NCI-H187 (cell line): Measurements from ENCODE around the gene FAM20B.

Experiments
- DNase-seq, 2 experiments: peaks; one replicate each; lab custom pipeline; 2025; lab: John Stamatoyannopoulos, UW

The FAM20B gene

DNA sequence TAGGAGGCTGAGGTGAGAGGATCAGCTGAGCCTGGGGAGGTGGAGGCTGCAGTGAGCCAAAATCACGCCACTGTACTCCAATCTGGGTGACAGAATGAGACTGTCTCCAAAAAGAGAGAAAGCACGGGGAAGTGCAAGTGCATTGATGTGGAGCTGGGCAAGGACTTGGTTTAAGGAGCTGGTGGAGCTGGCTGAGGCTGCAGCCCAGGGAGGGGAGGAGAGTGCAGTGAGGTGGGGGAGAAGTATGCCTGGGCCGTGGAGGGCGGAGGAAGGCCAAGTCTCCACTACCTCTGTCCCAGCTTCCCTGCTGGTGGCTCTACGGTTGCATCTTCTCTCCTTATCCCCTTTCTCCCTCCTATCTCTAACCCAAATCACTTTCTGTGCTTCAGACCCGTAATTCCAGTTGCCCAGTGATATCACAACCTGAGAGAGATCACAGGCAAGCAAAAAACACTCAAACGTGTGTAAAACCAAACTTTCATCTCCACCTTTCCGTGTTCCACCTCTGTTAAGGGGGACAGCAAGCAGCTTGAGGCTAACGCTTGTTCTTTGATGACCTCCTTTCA is 67.3 kb downstream of the FAM20B start:
- DNase-seq, result no peak

DNA sequence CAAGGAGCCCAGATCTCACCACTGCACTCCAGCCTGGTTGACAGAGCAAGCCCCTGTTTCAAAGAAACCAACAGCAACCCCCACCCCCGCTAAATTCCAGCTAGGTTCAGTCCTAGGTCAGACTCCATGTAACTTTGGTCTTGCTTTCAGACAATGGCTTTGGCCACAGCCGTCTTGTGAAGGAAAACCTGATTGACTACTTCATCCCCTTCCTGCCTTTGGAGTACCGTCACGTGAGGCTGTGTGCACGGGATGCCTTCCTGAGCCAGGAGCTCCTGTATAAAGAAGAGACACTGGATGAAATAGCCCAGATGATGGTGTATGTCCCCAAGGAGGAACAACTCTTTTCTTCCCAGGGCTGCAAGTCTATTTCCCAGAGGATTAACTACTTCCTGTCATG is 69.1 kb downstream of the FAM20B start:
- no peak for DNase-seq

DNA sequence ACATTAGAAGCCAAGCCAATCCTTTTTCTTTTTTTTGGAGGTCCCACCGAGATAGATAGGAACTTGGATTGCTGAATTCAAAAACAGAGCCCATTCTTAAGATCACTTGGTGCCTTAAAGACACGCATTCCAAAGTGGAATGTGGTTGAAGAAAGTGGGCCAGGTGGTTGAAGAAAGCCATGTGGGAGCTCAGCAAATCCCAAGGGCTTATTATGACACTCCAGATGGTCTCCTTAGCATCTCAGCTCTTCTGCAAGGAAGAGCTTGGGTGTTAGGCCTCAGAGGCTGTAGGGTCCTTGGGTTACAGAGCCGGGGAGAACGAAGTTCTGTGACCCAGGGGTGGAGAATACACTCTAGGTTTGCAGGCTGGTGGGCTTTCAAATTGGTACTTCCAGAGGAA is 69.7 kb downstream of the FAM20B start:
- DNase-seq, result no peak

DNA sequence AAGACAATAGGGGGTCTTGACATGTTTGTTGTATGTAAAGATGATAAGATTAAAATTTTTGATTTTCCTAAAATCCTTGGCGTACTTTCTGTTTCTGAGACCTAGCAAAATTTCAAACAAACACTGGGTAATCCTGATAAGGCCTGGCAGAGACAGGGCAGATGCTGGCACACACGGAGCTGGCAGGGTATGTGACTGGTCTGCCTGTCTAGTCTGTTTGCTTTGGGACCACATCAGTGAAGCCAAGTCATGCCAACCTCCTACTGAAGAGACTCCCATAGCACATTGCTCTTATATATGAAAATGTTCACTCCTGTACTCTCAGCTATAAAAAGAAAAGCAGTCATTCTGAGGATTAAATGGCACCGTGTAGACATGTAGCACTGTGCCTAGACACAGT is 70.2 kb downstream of the FAM20B start:
- no peak for DNase-seq

DNA sequence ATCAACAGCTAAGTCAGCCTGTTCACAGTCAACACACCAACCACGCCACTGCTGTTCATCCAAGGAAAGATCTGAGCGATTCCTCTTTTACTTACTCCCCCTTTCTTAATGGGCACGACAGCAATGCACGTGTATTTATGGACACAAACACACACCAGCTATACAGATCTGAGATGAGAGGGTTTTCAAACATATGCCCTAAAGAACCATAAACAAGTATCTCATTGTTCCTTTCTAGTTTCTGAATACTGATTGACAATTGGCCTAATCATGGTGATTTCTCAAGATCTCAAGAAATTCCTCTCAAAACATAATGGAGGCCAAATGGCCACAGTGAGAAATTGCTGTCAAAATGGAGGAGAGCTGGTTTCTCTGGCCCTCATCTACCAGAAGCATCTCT is 74.2 kb downstream of the FAM20B start:
- no peak for DNase-seq

DNA sequence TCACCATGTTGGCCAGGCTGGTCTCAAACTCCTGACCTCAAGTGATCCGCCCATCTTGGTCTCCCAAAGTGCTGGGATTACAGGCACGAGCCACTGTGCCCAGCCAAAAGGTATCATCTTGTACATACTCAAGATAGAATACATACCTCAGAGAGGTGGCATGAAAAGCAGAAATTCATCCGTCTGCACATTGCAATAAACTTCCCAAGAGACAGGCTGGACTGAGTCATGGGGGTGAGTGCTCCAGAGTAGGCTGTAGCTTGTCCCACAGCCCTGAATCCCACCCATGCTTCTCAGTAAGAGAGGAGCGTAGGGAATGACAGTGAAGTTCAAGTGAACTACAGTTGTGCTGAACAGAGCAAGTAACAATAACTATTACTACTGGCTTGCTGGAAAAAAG is 75.9 kb downstream of the FAM20B start:
- DNase-seq, result no peak

DNA sequence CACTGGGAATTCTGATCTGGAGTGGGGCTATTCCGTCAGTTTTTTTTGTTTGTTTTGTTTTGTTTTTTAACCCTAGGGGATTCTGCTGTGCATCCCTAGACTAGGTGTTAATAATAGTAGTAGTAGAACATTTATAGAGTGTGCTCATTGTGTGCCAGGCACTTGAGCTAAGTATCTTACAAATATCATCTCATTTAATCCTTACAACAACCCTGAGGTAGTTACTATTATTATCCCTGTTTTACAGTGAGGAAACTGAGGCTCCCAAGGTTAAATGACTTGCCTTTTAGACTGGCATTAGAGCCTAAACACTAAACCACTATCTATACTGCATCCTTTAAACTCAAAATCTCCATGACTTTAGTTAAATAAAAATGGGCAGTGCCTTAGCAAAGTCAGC is 78.3 kb downstream of the FAM20B start:
- no peak for DNase-seq

DNA sequence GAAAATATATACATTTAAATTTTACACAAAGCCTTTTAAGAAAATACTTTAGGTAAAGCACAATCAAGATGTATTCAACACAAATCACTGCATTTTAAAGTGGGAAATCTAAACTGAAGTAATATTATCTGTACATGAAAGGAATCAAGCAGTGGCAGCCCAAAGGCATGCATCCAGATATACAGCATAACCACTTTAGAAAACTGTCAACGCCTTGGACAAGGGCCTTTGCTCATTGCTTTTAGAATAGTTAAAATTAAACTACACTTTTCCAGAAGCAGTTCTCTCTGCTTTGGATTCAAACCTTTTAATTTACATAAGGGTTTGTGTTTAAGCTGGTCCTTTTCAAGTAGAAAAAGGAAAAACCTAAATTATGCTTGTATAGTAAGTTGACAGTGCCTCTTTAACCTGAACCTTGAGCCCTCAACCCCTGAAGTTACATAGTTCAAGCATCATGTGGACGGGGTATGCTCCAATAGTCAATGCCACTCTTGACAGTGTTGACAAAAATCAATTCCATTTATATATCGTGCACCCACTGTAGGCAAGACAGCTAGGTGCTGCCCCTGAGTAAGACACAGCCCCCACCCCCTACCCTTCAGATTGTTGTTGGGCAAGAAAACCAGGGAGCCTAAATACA is 79.0 kb downstream of the FAM20B start:
- no peak for DNase-seq

DNA sequence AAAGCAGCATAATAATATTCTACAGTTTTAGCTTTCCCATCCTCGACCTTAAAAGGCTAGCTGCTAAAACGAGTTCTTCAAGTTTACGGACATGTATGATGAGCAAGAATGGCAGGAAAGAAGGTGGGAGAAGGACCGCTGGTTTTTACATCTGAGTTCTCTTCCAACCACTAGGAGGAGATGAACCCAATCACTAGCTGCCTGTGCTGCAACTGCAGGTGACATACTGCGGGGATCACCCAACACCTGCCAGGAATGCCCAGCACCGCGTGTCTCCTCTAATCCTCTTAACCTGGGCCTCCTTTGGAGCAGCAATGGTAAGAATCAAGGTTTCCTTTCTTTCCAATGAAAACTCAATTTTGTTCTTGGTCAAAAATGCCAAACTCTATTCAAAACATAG is 79.7 kb downstream of the FAM20B start:
- no peak for DNase-seq

DNA sequence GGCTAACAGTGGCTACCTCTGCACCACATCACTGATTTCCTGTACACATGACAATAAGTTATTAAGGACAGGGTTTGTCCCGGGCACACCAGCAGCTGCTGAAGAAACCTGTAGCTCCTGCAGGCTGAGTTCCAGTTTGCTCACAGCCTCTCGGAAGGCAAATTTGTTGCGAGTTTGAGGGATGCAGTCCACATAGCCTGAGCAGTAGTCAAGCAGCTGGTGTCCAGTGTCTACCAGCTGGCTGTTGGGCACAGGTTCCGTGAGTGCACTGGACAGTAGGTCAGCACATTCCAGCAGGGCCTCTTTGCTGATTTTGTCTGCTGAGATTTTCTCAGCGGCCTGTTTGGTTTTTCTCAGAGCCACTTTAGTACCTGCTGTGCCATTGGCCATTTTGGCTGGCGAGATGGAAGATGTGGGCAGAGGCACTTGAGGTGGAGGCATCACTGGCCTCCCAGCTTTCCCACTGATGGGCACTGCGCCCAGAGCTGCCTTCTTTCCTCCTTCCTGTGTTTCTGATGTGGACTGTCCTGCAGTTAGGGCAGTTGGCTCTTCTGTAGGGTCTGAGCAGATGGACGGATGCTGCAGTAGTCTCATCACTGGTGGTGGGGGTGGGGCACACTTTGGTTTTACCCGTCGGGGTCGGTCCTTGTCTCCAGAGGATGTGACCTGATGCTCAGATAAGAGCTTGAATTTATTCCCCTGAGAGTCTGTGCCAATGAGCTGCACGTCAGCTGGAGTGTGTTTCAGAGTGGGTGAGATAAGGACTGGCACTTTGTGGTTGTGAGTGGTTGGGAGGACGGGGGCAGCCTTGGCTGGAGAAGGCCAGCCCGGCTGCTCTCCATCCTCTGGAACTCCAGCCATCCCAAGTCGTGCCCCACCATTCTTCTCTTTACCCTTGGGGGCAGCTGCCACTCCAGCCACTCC is 82.3 kb downstream of the FAM20B start:
- no peak for DNase-seq

DNA sequence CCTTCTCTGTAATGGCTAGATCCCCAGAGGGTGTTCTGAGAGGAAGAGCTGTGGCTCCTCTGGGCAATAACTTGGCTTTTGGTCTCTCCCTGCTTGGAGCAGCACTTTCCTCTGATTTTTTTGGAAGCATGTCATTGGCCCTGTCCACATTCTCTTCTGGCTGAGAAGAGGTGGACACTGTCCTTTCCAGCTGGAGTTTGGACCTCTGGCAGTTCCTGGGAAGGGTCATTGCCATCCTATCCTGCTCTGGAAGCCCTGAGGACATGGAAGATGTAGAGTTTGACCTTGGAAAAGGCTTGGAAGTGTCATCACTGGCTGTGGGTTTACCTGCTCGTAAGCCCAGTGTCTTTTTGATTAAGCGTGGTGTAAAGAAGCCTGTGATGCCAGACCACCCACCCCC is 83.0 kb downstream of the FAM20B start:
- no peak for DNase-seq

DNA sequence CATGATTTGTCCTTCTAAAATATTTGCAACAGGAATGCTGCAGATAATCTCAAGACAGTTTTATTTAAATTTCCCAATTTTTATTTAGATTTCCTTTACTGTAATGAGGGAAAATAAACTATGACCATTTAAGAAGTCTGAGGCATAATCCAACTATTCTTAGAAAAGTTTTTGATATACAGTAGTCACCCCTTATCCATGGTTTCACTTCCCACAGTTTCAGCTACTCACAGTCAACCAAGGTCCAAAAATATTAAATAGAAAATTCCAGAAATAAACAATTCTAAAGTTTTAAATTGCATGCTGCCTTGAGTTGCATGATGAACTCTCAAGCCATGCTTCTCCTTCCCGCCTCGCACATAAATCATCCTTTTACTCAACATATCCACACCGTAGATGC is 89.5 kb downstream of the FAM20B start:
- no peak for DNase-seq

DNA sequence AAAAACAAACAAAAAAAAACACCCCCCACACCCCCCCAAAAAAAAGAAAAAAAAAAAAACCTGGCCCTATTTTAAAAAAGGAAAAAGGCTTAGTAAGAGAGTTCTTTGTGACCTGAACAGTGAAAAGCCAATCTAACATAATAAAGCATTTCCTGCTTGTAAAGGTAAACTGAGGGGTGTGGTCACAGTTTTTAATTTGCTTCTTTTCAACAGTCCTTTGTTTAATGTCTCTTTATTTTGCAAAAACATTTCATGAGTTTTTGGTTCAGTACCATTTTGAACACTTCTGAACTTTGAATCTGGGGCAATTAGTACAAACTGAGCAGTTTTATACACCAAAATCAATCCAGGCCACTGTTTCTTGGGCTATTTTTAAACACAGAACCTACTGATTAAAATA is 93.8 kb downstream of the FAM20B start:
- no peak for DNase-seq

DNA sequence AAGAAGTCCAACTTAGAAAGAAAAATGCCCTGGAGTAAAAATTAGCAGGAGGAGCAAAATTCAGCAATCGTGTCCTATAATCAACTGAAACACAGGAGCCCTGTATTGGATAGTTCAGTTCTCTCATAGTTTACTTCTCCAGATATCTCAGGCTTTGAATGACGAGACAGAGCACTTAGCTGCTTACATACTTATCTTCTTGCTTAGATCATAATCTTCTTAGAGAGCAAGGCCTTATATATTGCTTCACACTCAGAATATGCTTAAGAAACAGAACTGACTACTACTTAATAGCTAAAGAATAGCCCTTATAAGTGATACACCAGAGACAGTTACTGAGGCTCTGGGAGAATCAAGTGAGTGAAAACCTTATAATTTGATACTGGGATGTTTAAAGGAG is 95.0 kb downstream of the FAM20B start:
- no peak for DNase-seq

DNA sequence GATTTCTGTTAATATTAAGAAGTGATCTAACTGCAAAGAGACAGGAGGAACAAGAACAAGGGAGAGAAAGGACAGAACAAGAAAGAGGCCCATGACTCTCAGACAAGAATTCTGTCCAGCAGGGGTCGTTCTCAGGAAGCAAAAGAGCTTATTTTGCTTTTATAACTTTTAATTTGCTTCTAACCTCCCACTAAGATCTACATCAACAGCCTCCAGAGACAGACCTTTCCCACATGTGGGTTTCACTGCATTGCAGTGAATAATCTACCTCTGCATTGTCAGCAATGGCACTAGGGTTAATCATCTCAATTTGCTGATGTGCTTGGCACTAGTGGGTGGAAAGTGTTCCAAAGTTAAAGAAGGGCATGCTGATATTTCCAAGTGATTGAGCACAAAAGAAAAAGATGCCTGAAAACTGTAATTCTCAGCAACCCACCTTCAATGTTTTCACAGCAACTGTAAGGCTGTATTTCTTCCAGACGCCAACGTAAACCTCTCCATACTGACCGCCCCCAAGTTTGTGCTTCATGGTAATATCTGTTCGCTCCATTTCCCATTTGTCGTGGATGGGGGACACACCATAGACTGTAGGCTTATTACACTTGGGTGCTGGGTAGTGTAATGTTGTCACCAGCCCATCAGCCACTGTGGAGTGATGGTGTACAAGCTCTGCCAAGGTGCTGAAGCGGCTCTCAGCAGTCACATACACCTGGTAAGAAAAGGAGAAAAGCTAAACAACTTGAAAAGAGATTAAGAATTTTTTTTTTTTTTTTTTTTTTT is 95.7 kb downstream of the FAM20B start:
- no peak for DNase-seq

DNA sequence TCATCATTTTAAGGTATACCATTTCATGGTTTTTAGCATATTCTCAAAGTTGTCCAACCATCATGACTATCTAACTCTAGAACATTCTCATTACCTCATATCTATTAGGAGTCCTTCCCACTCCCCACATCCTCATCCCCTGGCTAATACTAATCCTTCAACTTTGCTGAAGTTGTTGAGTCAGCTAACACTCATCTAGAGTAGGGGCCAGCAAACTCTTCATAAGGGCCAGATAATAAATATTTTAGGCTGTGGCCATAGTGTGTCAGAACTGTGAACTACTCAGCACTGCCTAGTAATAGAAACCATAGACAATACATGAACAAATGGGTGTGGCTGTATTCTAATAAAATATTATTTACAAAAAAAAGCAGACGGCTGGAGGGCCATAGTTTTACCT is 99.2 kb downstream of the FAM20B start:
- no peak for DNase-seq
